ENCODE results near the gene MKLN1. TPM values are rescaled to one million over a fixed set of nuclear protein-coding genes. Genes with fewer than 3 reads are reported as not detected.

MKLN1 gene
- total RNA-seq, 1 experiment from 2014 or later: 34.3 TPM

- Mint-ChIP-seq H3K4me3 (peak overlapping the region in 1 of 2 experiments; percentile 44; a peak in 2 of 5 replicates), H3K9me3 (no peaks in the 10 kb centered on the region; a peak in 1 of 5 replicates), H3K27me3 (ENCODE audit: low read depth) (peaks cover 2% of the 10 kb centered on the region), H3K4me1 (peaks cover 45 to 68% of the 10 kb centered on the region in 2 experiments), H3K36me3 (ENCODE audit: insufficient read depth in 1 of 3, low read depth in 3 of 3) (peaks cover 81 to 91% (median 90%) of the 10 kb centered on the region in 3 experiments), H3K27ac (peak overlapping the region; percentile 85 to 99 (median 99))
- no peaks in the 10 kb centered on the region for H3K9me3 ChIP-seq (ENCODE audit: control insufficient read depth, low read depth, low read length)
- no peak overlapping the region for H2BK15ac ChIP-seq (ENCODE audit: low read depth, low read length)
- H3K14ac ChIP-seq (ENCODE audit: insufficient read depth, low read length): no peak overlapping the region
- WGBS (ENCODE audit: extremely low coverage, insufficient read length, low lambda C conversion rate): no CpG with 5 or more reads among the region's 10 CpGs
- H3K27ac ChIP-seq (ENCODE audit: insufficient read length, low read depth, low read length): no peak overlapping the region
- H3K56ac ChIP-seq (ENCODE audit: insufficient read length, low read depth, low read length): no peak overlapping the region
- H3T11ph ChIP-seq (ENCODE audit: low read length): no peak overlapping the region
- H3K4me2 ChIP-seq (ENCODE audit: insufficient read depth, insufficient read length, low read length): no peak overlapping the region
- H3K79me2 ChIP-seq (ENCODE audit: insufficient read depth, low read length): peaks cover 19% of the 10 kb centered on the region; the same call in 1 of the 2 replicates
- H2AFZ ChIP-seq (ENCODE audit: low read length): no peak overlapping the region
- H3K9ac ChIP-seq (ENCODE audit: extremely low read depth, insufficient read length, low read length): no peak overlapping the region
- H3K23me2 ChIP-seq (ENCODE audit: insufficient read length, low read depth, low read length, poor library complexity, severe bottlenecking): no peaks in the 10 kb centered on the region
- H3K4ac ChIP-seq (ENCODE audit: low read depth, low read length): no peak overlapping the region
- H4K20me1 ChIP-seq (ENCODE audit: control insufficient read depth, insufficient read depth, insufficient read length): peaks cover 3% of the 10 kb centered on the region
- no peak overlapping the region for H2BK12ac ChIP-seq (ENCODE audit: insufficient read length, low read depth, low read length)
- no peak overlapping the region for H3K18ac ChIP-seq (ENCODE audit: insufficient read length, low read depth, low read length)
- H2AK5ac ChIP-seq (ENCODE audit: insufficient read length, low read length): no peak overlapping the region
- H2BK20ac ChIP-seq (ENCODE audit: low read depth, low read length, poor library complexity, severe bottlenecking): no peak overlapping the region
- no peak overlapping the region for H3K23ac ChIP-seq (ENCODE audit: insufficient read length, low read depth, low read length)
- no peak overlapping the region for H2BK5ac ChIP-seq (ENCODE audit: insufficient read length, low read length)
- peaks cover 4% of the 10 kb centered on the region; the same call in 1 of the 2 replicates for H3K4me1 ChIP-seq (ENCODE audit: insufficient read depth, low read length)
- H2BK120ac ChIP-seq (ENCODE audit: low read depth, low read length, poor library complexity, severe bottlenecking): no peak overlapping the region
- no peak overlapping the region for H4K8ac ChIP-seq (replicated peaks; ENCODE audit: insufficient read length, low read depth, low read length)
- DNase-seq: no peak
- peaks cover 10% of the 10 kb centered on the region for H3K79me1 ChIP-seq (ENCODE audit: insufficient read depth, low read depth, low read length, poor library complexity, severe bottlenecking)
- no peak for TF ChIP-seq CTCF (conservative IDR thresholded peaks at IDR 0.05)
- H4K5ac ChIP-seq (ENCODE audit: insufficient read length, low read depth, low read length): no peak overlapping the region
- no peak overlapping the region for H4K91ac ChIP-seq (ENCODE audit: insufficient read length, low read depth, low read length)
- no peaks in the 10 kb centered on the region for H3K27me3 ChIP-seq (ENCODE audit: insufficient read depth, low read length)
Observed at GRCh38 chr7:131508754-131509486, 181.2 kb downstream of the MKLN1 start.
